Nephron (organoid): Measurements from ENCODE around the gene SDHC.
A peak's percentile ranks its signal among the peaks of the same experiment; 100 is the strongest.

Experiments
- H3K27ac Mint-ChIP-seq, 3 experiments: 2 replicates each; pipeline ENCODE4 v1.8.0; 2020; ENCODE audit warnings: mixed read lengths in 3 of 3, mild to moderate bottlenecking in 2 of 3, moderate library complexity in 1 of 3
- H3K27me3 Mint-ChIP-seq: 2 replicates; pipeline ENCODE4 v1.8.0; 2021; ENCODE audit warnings: low read depth, mild to moderate bottlenecking, moderate library complexity, mixed read lengths
- H3K36me3 Mint-ChIP-seq: 2 replicates; pipeline ENCODE4 v1.8.0; 2020; ENCODE audit warnings: low read depth, mixed read lengths
- H3K4me1 Mint-ChIP-seq: 2 replicates; pipeline ENCODE4 v1.8.0; 2020; ENCODE audit warnings: mixed read lengths
- H3K4me3 Mint-ChIP-seq, 3 experiments: 2 replicates each; pipeline ENCODE4 v1.8.0; 2020; ENCODE audit warnings: mild to moderate bottlenecking in 3 of 3, mixed read lengths in 3 of 3, moderate library complexity in 2 of 3
- H3K9me3 Mint-ChIP-seq: 2 replicates; pipeline ENCODE4 v1.8.0; 2020; ENCODE audit warnings: mixed read lengths
- CTCF ChIP-seq, 3 experiments: fragments of 200-600 bp; sonication (generic); IDR thresholded peaks; one replicate each; pipeline ENCODE4 v1.5.0; 2021; ENCODE audit warnings: antibody characterized with exemption in 3 of 3; ENCODE audit not compliant: unreplicated experiment in 3 of 3

The SDHC gene

GRCh38 chr1:161359291-161359690 is 45.1 kb downstream of the SDHC start:
- no peaks in the 10 kb centered on the region for H3K27me3 Mint-ChIP-seq
- H3K4me1 Mint-ChIP-seq: peaks cover 8% of the 10 kb centered on the region
- no peak for TF ChIP-seq CTCF (IDR thresholded peaks at IDR 0.05; ENCODE audit: unreplicated experiment in 3 of 3)
- H3K4me3 Mint-ChIP-seq: no peak overlapping the region
- no peaks in the 10 kb centered on the region for H3K9me3 Mint-ChIP-seq
- H3K27ac Mint-ChIP-seq: peak overlapping the region; percentile 64 to 88 (median 82)
- peaks cover 43% of the 10 kb centered on the region for H3K36me3 Mint-ChIP-seq

DNA sequence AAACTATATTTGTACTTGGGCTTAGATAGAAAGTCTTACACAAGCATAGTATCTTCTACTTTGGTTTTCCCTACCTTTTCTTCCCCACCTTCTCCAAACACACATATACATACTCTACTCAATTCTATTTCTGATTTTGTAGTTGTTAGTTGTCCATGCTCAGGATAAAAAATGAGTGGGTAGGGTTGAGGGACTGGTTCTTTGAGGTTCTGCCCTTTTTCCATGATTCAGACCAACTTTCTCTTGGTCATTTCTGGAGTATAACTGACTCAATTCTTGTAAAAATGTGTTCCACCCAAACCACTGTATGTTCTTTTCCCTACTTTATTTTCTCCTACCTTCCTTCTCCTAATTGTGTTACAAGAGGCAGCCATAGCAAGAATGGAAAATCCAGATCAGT is 50.2 kb downstream of the SDHC start:
- H3K27me3 Mint-ChIP-seq: no peaks in the 10 kb centered on the region

GRCh38 chr1:161365207-161365606 is 51.0 kb downstream of the SDHC start:
- TF ChIP-seq CTCF (IDR thresholded peaks at IDR 0.05; ENCODE audit: unreplicated experiment in 3 of 3): no peak
- Mint-ChIP-seq H3K36me3 (peaks cover 34% of the 10 kb centered on the region), H3K4me1 (no peaks in the 10 kb centered on the region), H3K27me3 (no peaks in the 10 kb centered on the region), H3K9me3 (no peaks in the 10 kb centered on the region), H3K4me3 (no peak overlapping the region), H3K27ac (no peak overlapping the region)

More for the DNA sequence above, 50.2 kb downstream of the SDHC start:
- Mint-ChIP-seq H3K36me3 (peaks cover 42% of the 10 kb centered on the region), H3K4me1 (peaks cover 5% of the 10 kb centered on the region), H3K4me3 (no peak overlapping the region), H3K27ac (no peak overlapping the region), H3K9me3 (no peaks in the 10 kb centered on the region)
- no peak for TF ChIP-seq CTCF (IDR thresholded peaks at IDR 0.05; ENCODE audit: unreplicated experiment in 3 of 3)

DNA sequence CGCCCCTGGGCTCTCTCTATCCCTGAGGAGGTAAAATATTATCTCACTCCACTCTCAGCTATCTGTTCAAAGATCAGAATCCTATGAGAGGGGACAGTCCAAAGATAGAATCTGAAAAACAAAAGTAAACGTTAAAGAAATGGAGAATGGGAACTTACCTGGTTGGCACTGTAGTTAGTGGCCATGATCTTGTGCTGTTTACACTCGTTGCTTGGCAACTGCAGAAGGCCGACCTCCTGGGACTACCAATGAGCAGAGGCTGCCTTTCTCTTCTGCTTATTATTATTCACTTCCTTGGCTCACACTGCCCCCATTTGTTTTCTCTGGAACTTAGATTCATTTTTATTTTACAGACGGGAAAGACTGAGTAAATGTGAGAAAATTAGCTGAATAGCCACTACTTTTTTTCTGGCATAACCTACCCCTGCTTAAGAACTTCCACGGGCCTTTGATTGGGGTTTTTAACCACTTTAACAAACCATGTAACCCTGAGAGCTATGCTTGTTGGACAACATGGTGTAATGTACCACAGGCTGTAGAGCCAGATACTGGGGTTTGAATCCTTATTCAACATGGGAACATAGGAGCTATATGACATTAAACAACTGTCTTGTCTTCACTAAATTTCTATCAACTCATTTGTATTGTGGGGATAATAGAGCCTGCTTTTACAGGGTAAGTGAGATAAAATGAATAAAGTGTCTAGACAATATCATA is 53.7 kb downstream of the SDHC start, which contains the start of gene CFAP126:
Gene CFAP126, minus strand, starts transcription at position 193 of the 717 bp plus-strand sequence. Its CDS starts 8 bp downstream, at position 185.
- no peak within 1 kb of the TSS for H3K4me3 Mint-ChIP-seq
- H3K36me3 Mint-ChIP-seq: peaks cover 34% of the 10 kb centered on the region
- no peak for TF ChIP-seq CTCF (IDR thresholded peaks at IDR 0.05; ENCODE audit: unreplicated experiment in 3 of 3)
- no peaks in the 10 kb centered on the region for H3K9me3 Mint-ChIP-seq
- no peaks in the 10 kb centered on the region for H3K4me1 Mint-ChIP-seq
- H3K27me3 Mint-ChIP-seq: no peaks in the 10 kb centered on the region
- H3K27ac Mint-ChIP-seq: peak within 1 kb of the TSS; percentile 11 to 74 (median 33)

- H3K9me3 Mint-ChIP-seq: no peaks in the 10 kb centered on the region
- no peak overlapping the region for H3K27ac Mint-ChIP-seq
- no peak for TF ChIP-seq CTCF (IDR thresholded peaks at IDR 0.05; ENCODE audit: unreplicated experiment in 3 of 3)
Measured at GRCh38 chr1:161373442-161373841, 59.3 kb downstream of the SDHC start.

GRCh38 chr1:161374373-161374772 is 60.2 kb downstream of the SDHC start:
- Mint-ChIP-seq H3K27me3 (peaks cover 4% of the 10 kb centered on the region), H3K9me3 (no peaks in the 10 kb centered on the region), H3K36me3 (no peaks in the 10 kb centered on the region), H3K4me3 (no peak overlapping the region), H3K27ac (no peak overlapping the region), H3K4me1 (no peaks in the 10 kb centered on the region)
- peak; percentile 29 to 42 (median 34) for TF ChIP-seq CTCF (IDR thresholded peaks at IDR 0.05; ENCODE audit: unreplicated experiment in 3 of 3)

More at GRCh38 chr1:161373442-161373841, 59.3 kb downstream of the SDHC start:
- Mint-ChIP-seq H3K4me3 (no peak overlapping the region), H3K4me1 (no peaks in the 10 kb centered on the region), H3K36me3 (no peaks in the 10 kb centered on the region), H3K27me3 (peaks cover 4% of the 10 kb centered on the region)
